Measurements from ENCODE around the gene IKBKE.

IKBKE gene

DNA sequence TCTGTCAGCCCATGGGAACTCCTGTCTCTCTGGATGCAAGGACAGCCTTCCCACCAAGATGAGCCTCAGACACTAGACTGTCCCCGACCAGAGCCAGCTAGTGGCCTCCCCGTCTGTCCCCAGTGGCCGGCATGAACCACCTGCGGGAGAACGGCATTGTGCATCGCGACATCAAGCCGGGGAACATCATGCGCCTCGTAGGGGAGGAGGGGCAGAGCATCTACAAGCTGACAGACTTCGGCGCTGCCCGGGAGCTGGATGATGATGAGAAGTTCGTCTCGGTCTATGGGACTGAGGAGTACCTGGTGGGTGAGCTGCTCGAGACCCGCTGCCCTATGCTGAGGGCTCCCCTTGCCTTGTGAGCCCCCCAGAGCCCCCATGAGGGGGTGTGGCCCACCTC lies 5.8 kb downstream of the IKBKE start:
- H3K79me2 ChIP-seq, result no peaks in the 10 kb centered on the region
- H3K36me3 ChIP-seq (ENCODE audit: control insufficient read depth, insufficient read depth, low read length), result no peaks in the 10 kb centered on the region
- no peak overlapping the region for H3K4me3 ChIP-seq (ENCODE audit: low read depth, low read length)
- no peak overlapping the region for H3K27ac ChIP-seq
- no peaks in the 10 kb centered on the region for H3K27me3 ChIP-seq (ENCODE audit: control insufficient read depth, insufficient read depth, low read length)
- no peak overlapping the region for H2AFZ ChIP-seq
- TF ChIP-seq, protein P1, sequence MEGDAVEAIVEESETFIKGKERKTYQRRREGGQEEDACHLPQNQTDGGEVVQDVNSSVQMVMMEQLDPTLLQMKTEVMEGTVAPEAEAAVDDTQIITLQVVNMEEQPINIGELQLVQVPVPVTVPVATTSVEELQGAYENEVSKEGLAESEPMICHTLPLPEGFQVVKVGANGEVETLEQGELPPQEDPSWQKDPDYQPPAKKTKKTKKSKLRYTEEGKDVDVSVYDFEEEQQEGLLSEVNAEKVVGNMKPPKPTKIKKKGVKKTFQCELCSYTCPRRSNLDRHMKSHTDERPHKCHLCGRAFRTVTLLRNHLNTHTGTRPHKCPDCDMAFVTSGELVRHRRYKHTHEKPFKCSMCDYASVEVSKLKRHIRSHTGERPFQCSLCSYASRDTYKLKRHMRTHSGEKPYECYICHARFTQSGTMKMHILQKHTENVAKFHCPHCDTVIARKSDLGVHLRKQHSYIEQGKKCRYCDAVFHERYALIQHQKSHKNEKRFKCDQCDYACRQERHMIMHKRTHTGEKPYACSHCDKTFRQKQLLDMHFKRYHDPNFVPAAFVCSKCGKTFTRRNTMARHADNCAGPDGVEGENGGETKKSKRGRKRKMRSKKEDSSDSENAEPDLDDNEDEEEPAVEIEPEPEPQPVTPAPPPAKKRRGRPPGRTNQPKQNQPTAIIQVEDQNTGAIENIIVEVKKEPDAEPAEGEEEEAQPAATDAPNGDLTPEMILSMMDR (IDR thresholded peaks at IDR 0.05), result no peak
- H3K4me1 ChIP-seq, result no peaks in the 10 kb centered on the region
- H3K9ac ChIP-seq, result no peak overlapping the region
- no peak overlapping the region for H3K4me2 ChIP-seq (ENCODE audit: low read length)
- H3K9me3 ChIP-seq (ENCODE audit: control insufficient read depth, low read length), result no peaks in the 10 kb centered on the region

DNA sequence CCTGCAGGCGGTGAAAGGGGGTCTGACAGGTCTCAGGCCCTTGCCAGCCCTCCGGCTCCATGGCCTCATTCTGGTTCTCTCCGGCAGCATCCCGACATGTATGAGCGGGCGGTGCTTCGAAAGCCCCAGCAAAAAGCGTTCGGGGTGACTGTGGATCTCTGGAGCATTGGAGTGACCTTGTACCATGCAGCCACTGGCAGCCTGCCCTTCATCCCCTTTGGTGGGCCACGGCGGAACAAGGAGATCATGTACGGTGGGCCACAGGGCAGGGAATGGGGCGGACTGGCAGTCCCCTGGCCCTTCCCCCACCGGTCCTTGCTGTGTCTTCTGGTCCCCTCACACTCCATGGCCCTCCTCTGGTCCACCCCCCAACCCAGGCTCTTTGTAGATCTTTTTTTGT lies 6.3 kb downstream of the IKBKE start:
- Histone ChIP-seq H3K79me2 (no peaks in the 10 kb centered on the region), H3K27me3 (ENCODE audit: control insufficient read depth, insufficient read depth, low read length) (no peaks in the 10 kb centered on the region), H3K4me2 (ENCODE audit: low read length) (no peak overlapping the region), H3K4me3 (ENCODE audit: low read depth, low read length) (no peak overlapping the region), H3K4me1 (no peaks in the 10 kb centered on the region), H3K9ac (no peak overlapping the region), H3K36me3 (ENCODE audit: control insufficient read depth, insufficient read depth, low read length) (no peaks in the 10 kb centered on the region), H2AFZ (no peak overlapping the region), H3K27ac (no peak overlapping the region), H3K9me3 (ENCODE audit: control insufficient read depth, low read length) (no peaks in the 10 kb centered on the region)
- TF ChIP-seq, protein P1 (IDR thresholded peaks at IDR 0.05), result no peak

DNA sequence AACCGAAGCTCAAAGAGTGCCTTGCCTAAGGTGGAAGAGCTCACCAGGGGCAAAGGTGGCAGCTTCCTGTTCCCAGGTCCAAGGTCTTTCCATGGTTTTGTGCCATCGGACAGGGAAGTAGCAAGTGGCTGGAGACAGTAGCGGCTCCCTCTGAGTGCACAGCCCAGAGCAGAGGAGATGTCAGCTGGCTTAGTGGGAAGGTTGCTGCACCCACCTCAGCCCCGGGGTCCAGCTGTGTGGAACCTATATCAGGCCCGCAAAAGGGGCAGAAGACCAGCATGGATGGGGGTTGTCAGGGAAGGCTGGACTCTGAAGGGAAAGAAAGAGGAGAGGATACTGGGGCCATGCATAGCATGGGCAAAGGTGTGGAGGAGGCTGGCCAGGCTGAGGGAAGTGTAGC lies 6.8 kb downstream of the IKBKE start:
- Histone ChIP-seq H3K9ac (no peak overlapping the region), H3K4me2 (ENCODE audit: low read length) (no peak overlapping the region), H3K4me1 (no peaks in the 10 kb centered on the region), H3K4me3 (ENCODE audit: low read depth, low read length) (no peak overlapping the region), H2AFZ (no peak overlapping the region), H3K27ac (no peak overlapping the region), H3K79me2 (no peaks in the 10 kb centered on the region), H3K9me3 (ENCODE audit: control insufficient read depth, low read length) (no peaks in the 10 kb centered on the region), H3K27me3 (ENCODE audit: control insufficient read depth, insufficient read depth, low read length) (no peaks in the 10 kb centered on the region), H3K36me3 (ENCODE audit: control insufficient read depth, insufficient read depth, low read length) (no peaks in the 10 kb centered on the region)
- TF ChIP-seq, protein P1 (IDR thresholded peaks at IDR 0.05), result no peak

DNA sequence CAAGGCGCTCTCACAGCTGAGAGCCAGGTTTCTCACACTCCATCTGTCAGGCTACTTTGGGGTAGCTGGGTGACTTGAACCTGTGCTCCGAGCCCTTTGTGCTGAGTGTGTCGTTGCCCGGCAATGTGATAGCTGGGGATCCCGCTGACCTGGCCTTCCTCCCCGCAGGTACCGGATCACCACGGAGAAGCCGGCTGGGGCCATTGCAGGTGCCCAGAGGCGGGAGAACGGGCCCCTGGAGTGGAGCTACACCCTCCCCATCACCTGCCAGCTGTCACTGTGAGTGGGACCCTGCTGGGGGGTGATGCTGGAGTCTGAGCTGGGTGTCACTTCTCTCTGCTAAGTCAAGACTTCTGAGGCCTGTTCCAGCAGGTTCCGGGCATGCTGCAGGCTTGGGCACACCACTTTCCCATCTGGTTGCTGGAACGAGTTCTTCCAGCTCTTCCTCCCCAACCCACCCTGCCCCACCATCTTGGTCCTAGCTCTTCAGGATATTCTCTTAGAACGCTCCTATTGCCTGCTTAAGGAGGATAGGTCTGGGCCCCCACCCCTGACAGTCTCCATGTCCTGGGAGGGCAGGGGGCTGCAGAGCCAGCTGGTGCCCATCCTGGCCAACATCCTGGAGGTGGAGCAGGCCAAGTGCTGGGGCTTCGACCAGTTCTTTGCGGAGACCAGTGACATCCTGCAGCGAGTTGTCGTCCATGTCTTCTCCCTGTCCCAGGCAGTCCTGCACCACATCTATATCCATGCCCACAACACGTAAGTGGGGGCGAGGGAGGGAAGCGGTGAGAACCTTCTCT lies 7.5 kb downstream of the IKBKE start:
- Histone ChIP-seq H3K27ac (no peak overlapping the region), H3K4me3 (ENCODE audit: low read depth, low read length) (no peak overlapping the region), H3K4me2 (ENCODE audit: low read length) (no peak overlapping the region), H3K9me3 (ENCODE audit: control insufficient read depth, low read length) (no peaks in the 10 kb centered on the region), H2AFZ (no peak overlapping the region), H3K9ac (no peak overlapping the region), H3K27me3 (ENCODE audit: control insufficient read depth, insufficient read depth, low read length) (no peaks in the 10 kb centered on the region), H3K36me3 (ENCODE audit: control insufficient read depth, insufficient read depth, low read length) (no peaks in the 10 kb centered on the region), H3K4me1 (no peaks in the 10 kb centered on the region), H3K79me2 (no peaks in the 10 kb centered on the region)
- TF ChIP-seq, protein P1 (IDR thresholded peaks at IDR 0.05), result no peak

DNA sequence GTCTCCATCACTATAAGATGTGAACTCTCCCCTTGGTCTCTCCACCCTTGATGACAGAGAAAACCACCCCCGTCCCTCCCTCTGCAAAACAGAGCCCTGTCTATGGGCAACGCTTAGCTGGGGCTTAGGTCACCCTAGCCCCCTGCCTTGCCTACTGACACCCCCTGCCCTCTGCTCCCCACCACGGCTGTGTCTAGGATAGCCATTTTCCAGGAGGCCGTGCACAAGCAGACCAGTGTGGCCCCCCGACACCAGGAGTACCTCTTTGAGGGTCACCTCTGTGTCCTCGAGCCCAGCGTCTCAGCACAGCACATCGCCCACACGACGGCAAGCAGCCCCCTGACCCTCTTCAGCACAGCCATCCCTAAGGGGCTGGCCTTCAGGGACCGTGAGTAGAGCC lies 8.5 kb downstream of the IKBKE start:
- H3K4me1 ChIP-seq, result no peaks in the 10 kb centered on the region
- H3K36me3 ChIP-seq (ENCODE audit: control insufficient read depth, insufficient read depth, low read length), result no peaks in the 10 kb centered on the region
- H2AFZ ChIP-seq, result no peak overlapping the region
- H3K9me3 ChIP-seq (ENCODE audit: control insufficient read depth, low read length), result no peaks in the 10 kb centered on the region
- H3K27me3 ChIP-seq (ENCODE audit: control insufficient read depth, insufficient read depth, low read length), result no peaks in the 10 kb centered on the region
- H3K27ac ChIP-seq, result no peak overlapping the region
- TF ChIP-seq, protein P1 (IDR thresholded peaks at IDR 0.05), result no peak
- H3K9ac ChIP-seq, result no peak overlapping the region
- no peak overlapping the region for H3K4me2 ChIP-seq (ENCODE audit: low read length)
- H3K79me2 ChIP-seq, result no peaks in the 10 kb centered on the region
- no peak overlapping the region for H3K4me3 ChIP-seq (ENCODE audit: low read depth, low read length)

Data from parathyroid adenoma (tissue), 2 donors.